HFF-Myc (cell line): ENCODE data around the gene BCL2L11.

ENCODE experiments used
- DNase-seq: peaks from one replicate; pipeline ENCODE4 v3.0.0-alpha.2; 2011; ENCODE audit warnings: low read depth; ENCODE audit errors: extremely low read depth
- H3K4me3 ChIP-seq: replicated peaks from 2 replicates; pipeline ENCODE4 v1.5.1; 2011; ENCODE audit warnings: low read depth, mild to moderate bottlenecking, control low read depth, low read length
- TF ChIP-seq, protein P1 (sequence below): IDR thresholded peaks from 2 replicates; pipeline ENCODE4 v1.5.1; 2012; ENCODE audit warnings: mild to moderate bottlenecking, low read depth, low read length, control low read depth; ENCODE audit errors: missing control alignments

Gene BCL2L11

GRCh38 chr2:111108745-111109271 lies 11.9 kb upstream of the BCL2L11 start:
- H3K4me3 ChIP-seq, result no peak overlapping the region
- DNase-seq, result no peak
- TF ChIP-seq, protein P1, sequence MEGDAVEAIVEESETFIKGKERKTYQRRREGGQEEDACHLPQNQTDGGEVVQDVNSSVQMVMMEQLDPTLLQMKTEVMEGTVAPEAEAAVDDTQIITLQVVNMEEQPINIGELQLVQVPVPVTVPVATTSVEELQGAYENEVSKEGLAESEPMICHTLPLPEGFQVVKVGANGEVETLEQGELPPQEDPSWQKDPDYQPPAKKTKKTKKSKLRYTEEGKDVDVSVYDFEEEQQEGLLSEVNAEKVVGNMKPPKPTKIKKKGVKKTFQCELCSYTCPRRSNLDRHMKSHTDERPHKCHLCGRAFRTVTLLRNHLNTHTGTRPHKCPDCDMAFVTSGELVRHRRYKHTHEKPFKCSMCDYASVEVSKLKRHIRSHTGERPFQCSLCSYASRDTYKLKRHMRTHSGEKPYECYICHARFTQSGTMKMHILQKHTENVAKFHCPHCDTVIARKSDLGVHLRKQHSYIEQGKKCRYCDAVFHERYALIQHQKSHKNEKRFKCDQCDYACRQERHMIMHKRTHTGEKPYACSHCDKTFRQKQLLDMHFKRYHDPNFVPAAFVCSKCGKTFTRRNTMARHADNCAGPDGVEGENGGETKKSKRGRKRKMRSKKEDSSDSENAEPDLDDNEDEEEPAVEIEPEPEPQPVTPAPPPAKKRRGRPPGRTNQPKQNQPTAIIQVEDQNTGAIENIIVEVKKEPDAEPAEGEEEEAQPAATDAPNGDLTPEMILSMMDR, result no peak

GRCh38 chr2:111111101-111111755 lies 9.5 kb upstream of the BCL2L11 start:
- TF ChIP-seq, protein P1, result no peak
- H3K4me3 ChIP-seq, result no peak overlapping the region
- DNase-seq, result no peak

DNA sequence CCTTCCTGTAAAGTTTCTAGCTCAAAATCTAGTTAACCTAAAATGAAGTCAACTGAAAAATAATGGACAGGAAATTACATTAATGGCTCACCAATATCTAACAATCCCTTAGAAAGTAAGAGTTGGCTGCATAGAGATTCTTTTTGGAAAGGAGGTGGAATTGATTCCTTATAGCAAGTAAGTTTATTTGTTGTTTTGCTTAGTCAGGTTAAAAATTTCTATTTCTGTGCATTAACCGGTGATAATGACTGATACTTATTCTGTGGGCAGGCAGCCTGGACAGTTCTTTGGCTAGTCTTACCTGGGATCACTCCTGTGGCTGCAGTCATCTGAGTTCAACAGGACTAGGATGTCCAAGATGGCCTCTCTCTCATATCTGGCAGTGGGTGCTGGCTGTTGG lies 6.9 kb upstream of the BCL2L11 start:
- H3K4me3 ChIP-seq, result no peak overlapping the region
- TF ChIP-seq, protein P1, result no peak
- DNase-seq, result no peak

DNA sequence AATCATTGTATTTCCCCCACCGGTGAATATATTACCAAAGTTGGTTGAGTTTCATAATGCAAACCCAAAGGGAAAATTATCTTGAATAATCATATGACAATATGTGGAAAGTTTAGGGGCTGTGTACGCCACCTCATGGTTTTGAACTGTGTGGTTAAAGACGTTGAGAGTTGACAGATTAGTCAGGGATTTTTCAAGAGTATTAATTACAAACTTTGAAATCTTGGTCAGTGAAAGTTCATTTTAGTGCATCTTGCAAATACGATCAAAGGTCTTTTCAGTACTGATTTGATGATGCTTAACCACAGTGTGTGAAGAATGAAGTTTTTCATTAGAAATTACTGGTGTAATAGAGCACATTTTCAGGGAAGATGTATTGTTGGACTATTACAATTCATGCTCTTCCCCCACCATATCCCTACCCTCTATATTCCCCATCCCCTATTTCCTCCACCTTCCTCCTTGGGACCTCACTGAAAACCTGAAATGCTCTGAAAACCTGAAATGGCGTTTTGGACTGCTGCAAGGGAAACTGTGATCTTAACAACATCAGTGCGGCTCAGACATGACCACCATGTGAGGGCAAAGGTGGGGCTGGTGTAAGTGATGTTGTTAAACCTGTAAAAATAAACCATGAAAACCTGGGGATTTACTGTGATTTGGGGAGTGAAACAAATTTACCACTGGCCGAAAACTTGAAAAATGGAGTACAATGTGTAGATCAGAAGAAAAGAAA lies 4.5 kb upstream of the BCL2L11 start:
- TF ChIP-seq, protein P1, result no peak
- no peak overlapping the region for H3K4me3 ChIP-seq
- DNase-seq, result no peak

- H3K4me3 ChIP-seq, result peak overlapping the region; percentile 42
- no peak for DNase-seq
- TF ChIP-seq, protein P1, result peak; percentile 90
These were observed 3.7 kb upstream of the BCL2L11 start for GRCh38 chr2:111116843-111117597.

DNA sequence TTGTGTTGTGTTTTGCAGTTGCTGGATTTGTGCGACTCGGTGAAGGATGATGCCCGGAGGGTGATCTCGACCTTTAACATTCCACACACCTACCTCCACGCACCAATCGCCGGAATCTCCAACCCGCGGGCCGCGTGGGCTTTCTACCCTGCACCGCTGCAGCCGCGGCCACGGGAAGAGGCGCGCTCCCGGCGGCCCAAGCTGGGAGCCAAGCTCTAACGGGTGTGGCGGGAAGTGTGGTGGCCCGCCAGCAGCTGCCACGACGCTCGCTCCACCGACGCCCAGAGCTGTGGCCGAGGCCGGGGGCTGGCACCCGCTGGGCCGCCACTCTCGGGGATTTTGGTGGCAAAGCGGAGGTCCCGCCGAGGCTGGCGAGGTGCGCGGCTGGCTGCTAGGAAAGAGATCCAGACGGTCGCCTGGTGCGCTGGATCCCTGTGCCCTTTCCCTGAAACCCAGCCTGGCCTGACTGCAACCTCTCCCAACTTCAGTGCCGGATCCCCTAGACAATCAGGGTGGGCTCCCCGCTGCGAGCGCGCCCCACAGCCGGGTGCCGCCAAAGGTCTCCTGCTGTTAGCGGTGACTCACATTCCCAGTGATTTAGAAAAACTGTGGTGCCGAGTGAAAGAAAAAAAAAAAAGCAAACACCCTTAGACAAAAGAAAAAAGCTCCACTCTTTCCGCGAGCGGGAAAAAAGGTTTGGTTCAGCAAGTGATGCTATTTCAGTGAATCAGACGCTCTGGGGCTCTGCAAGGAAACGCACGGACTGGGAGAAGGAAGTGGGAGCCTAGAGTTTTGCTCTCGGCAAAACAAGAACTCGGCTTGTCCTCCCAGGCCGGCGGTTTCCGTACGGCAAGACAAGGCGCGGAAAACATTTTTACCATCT lies 2.9 kb upstream of the BCL2L11 start:
- no peak for DNase-seq
- TF ChIP-seq, protein P1, result no peak
- peak overlapping the region; percentile 42 for H3K4me3 ChIP-seq
